SIG-M5 (cell line): ENCODE results near the gene SPEN.
"Not testable (repeated sequence)": the region's sequence is repeated elsewhere in the genome, so short reads cannot be mapped to it uniquely, and the experiment has no call there.

Experiments used
- DNase-seq: peaks from one replicate; lab custom pipeline; 2025; lab: John Stamatoyannopoulos, UW

SPEN gene

DNA sequence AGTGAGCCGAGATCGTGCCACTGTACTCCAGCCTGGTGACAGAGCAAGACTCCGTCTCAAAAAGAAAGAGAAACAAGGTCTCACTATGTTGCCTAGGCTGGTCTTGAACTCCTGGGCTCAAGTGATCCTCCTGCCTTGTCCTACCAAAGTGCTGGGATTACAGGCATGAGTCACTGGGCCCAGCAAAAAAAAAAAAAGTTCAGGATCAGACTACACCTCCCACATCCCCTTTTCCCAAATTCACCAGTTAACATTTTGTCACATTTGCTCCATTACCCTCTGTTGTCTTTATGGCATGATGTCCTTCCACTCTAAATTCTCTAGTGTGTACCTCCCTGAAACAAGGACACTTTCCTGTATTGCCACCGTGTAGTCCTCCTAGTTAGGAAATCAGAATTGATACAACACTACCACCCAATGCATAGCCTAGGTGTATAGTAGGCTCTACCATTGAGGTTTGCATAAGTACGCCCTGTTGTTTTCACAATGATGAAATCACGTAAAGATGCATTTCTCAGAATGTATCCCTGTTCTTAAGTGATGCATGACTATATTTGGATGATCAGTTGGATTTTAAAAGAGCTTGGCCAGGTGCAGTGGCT is 10.7 kb downstream of the SPEN start:
- no peak for DNase-seq

DNA sequence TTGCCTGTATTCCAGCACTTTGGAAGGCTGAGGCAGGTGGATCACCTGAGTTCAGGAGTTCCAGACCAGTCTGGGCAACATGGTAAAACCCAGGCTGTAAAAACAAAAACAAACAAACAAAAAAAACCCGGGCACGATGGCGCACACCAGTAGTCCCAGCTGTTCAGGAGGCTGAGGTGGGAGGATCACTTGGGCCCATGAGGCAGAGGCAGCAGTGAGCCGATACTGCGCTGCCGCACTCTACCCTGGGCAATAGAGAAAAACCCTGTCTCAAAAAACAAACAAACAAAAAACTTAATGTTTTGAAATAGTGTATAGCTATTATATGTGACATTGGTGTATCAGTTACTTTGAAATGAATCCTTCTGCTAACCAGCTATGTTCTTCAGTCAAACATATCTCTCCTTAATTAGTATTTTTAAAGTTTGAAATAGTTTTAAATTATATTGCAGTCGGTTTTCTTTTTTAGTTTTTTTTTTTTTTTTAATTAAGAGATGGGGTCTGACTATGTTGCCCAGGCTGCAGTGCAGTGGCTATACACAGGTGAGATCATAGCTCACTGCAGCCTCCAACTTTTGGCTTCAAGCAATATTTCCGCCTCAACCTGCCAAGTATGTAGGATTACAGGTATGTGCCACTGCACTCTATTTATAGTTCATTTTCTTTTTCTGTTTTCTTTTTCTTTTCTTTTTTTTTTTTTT is 11.3 kb downstream of the SPEN start:
- no peak for DNase-seq

DNA sequence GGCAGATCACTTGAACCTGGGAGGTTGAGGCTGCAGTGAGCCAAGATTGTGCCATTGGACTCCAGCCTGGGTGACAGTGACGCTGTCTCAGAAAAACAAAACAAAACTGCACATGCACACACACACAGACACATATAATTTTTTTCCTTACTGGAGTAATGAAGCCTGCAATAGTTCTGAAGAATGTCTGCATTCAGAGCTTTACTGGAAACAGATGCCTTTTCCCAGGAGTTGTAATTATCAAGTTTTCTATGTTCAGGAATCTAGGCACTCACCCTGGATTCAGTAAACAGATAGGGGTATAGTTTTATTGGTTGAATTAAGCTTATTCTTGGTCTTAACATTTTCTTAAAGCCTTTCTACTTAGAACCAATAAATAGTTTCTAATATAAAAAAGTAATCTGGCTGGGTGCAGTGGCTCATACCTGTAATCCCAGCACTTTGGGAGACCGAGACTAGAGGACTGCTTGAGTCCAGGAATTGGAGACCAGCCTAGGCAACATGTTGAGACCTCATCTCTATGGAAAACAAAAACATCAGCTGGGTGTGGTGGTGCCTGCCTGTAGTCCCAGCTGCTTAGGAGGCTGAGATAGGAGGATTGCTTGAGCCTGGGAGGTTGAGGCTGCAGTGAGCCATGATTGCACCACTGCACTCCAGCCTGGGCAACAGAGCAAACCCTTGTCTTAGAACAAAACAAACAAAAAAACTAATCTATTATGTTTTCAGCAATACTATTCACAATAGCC is 15.8 kb downstream of the SPEN start:
- DNase-seq, result no peak

DNA sequence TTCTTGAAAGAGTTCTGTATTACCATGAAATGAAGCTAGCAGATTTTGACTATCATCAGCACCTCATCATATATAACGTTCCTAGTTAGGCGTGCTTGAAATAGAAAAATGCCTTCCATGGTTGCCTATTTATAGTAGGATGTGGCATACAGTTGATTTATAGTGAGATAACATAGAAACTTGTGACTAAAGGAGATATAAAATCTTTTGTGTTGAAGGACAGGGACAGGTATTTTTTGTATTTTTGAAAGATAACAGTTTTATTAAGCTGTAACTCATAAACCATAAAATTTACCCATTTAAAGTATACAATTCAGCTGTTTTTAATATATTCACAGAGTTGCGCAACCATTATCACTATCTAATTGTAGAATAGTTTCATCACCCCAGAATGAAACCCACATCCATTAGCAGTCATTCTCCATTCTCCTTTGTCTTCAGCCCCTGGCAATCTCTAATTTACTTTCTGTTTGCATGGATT is 19.3 kb downstream of the SPEN start:
- no peak for DNase-seq

DNA sequence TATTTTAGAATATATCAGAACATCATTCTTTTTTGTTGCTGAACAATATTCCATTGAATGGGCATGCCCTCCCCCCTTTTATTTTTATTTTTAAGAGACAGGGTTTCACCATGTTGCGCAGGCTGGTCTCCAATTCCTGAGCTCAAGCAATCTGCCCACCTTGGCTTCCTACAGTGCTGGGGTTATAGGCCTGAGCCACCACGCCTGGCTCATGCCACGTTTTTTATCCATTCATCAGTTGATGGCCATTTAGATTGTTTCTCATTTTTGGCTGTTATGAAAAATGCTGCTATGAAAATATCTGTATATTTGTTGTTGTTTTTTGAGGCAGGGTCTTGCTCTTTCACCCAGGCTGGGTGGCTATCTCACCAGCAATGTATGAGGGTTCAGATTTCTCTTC is 19.8 kb downstream of the SPEN start:
- no peak for DNase-seq

DNA sequence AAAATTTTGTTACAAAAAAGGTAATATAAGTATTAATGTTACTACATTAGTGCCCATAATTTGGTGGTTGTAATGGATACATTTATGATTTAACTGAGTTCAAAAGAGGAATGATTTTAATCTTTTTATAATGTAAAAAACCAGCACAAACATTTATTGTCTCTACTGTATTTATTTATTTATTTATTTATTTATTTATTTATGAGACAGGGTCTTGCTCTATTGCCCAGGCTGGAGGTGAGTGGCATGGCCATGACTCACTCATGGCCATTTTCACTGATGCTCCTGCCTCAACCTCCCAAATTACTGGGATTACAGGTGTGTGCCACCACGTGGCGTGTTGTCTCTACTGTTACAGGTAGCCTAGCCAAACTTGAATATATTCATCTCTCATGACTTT is 21.9 kb downstream of the SPEN start:
- no peak for DNase-seq

DNA sequence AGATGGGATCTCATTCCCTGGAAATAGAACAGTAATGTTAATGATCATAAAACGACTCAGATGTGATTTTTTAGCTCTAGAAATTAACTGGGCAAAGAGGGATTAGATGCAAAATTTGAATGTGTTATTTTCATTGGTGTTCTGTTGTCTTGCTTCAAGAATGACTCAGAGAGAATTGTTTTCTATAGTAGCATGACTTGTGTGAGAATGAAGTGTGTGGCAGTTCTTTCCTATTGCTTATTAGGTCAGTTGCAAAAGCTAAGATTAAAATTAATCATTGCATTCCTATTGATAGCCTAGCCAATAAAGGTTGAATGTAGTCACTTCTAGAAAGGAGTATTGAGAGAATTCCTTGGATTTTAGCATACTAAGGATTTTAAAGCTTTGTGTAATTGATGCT is 22.9 kb downstream of the SPEN start:
- no peak for DNase-seq

DNA sequence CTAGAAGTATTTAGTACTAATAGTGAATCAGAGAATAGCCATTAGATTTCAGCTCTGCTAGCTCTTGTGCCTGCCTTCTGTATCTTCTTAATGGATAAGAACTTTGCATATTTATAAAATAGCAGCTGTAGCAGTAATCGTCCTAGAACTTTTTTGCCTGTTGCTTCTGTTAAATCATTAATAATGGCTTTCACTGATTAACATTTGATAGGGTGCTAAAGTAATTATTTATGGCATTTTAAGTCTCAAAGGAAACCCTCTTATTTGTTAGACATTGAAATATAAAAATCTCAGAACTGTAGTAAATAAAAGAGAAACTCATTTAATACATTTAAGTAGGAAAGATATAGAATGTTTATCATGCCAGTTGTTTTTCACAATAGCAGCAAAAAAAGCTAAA is 27.0 kb downstream of the SPEN start:
- no peak for DNase-seq

DNA sequence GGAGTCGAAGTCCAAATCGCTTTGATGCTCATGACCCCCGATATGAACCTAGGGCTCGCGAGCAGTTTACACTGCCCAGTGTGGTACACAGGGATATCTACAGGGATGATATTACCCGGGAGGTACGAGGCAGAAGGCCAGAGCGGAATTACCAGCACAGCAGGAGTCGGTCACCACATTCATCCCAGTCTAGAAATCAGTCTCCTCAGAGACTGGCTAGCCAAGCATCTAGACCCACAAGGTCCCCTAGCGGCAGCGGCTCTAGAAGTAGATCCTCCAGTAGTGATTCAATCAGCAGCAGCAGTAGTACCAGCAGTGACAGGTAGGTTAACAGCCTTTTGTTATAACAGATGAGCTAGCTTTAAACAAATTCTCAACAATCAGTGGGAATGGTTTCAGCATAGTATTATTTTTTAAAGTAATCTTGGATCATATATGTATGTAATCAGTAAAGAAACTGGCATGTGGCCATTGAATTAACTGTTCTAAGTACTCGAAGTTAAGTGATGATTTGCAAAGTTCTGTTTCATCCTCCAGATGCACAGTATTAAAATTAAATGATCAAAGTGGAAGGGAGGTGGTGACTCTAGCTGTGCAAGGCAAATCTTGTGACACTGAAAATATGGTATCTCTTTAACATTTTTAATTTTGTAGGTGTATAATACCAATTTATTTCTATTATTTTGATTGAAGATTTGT is 29.0 kb downstream of the SPEN start:
- DNase-seq, result no peak

DNA sequence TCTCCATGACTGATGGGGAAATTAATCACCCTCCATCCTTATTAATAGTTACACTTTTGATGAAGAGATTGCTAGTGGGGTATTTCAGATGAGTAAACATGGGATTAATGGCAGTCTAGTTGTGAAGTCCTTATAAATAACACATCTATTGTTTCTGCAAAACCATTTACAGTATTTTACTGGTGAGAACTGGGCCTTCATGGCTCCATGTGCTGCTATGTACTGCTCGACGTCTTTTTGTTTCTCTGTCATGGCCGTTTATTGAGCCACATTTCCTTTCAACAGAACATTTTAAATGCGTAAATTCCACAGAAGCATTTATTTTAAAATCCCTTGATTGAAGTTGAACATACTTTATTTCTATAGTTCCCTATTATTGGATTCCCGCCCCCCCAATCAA is 34.5 kb downstream of the SPEN start:
- DNase-seq, result no peak

DNA sequence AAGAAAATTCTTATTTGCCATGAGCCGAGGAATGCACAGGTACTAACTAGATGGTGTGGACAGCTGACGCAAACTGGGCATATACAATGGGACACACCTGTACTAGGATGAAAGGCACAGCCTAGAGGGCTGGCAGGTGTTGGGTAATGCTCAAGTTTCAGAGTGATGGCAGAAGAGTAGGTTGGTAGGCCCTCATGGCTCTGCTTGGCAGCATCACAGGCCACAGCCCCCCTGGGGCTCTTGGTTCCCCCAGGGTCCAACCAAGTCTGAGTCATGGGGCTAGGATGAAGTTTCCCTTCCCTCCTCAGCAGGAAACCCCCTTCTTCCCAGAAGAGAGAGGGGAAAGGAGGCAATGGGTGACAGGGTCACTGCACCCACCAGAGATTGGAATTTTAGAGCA is 35.2 kb downstream of the SPEN start:
- no peak for DNase-seq

DNA sequence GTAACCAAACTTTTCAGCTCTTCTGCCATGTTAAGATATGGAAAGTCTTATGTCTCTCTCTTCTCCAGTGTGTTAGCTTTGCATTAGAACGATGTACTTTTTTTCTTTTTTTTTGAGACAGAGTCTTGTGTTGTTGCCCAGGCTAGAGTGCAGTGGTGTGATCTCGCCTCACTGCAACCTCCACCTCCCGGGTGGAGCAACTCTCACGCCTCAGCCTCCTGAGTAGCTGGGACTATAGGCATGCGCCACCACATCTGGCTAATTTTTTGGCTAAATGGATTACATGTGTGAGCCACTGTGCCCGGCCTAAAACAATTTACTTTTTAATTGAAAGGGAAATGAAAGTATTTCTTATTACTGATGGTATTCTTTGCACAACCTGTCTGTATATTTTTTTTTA is 35.8 kb downstream of the SPEN start:
- no peak for DNase-seq

DNA sequence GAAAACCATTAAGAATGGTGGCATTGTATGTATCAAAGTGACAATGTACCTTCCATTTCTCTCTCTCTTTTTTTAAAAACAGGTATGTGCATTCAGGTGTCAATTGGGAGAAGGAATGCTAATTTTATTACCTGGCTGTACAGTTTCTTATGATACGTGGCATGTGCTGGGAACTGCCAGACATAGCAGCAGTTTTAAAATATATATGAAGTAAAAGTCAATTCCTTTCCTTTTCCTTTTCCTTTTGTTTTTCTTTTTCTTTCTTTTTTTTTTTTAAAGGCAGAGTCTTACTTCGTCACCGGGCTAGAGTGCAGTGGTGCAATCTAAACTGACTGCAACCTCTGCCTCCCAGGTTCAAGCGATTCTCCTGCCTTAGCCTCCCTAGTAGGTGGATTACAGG is 37.0 kb downstream of the SPEN start:
- no peak for DNase-seq

DNA sequence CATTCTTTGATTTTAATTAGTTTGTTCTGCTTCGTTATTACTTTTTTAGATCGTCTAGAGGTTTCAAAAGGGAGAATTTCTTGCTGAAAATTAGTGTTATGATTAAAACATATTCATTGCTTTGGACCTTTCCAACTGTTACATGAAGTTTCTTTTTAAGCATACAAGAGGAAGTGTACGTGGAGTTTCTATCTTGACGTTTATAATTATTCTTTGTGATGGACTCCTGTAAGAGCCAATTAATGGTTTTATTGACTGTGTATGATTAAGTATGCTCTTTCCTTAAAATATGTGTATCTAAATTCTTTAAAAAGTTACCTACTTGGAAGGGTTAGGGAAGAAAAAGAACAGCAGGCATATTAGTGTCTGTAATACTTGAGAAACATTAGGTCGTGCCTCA is 37.8 kb downstream of the SPEN start:
- DNase-seq, result no peak

DNA sequence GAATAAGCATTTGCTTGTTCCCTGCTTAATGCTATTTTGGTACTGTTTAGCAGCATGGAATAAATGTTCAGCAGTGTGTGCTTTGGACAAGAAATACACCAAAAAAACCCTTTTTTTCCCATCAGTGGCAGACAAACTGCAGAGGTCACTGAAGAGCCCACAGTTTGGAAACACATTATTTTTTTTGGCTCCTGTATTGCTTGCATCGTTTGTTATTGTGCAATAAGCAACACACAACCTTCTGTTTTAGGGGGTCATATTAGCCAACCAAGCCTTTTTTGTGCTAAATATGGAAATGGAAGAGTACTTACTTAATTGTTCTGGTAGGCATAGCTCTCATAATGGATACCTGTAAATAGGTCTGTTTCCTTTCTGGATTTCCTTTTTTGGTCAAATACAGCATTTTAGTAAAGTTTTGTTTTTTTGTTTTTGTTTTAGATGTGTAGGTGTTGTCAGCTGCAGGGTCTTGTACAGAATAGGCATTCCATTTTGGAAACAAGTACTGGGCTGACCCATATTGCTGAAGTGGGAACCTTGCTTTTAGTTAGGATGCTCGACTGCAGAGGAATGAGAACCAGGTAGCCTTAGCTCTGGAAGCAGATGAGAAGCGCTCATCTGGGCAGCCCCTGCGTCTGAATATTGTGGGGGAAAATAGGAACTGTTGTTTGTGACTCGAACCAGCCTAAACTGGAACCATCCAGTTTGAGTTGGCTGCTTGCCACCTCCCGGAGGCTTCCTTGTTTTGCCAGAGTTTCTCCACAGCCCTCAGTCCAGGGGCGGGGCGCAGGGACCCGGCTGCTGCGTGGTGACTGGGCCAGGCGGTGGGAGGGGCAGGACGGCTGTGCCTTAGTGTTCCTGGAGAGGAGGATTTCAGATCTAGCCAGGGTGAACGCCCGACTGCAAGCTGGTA is 38.4 kb downstream of the SPEN start:
- peak; percentile 80 for DNase-seq

DNA sequence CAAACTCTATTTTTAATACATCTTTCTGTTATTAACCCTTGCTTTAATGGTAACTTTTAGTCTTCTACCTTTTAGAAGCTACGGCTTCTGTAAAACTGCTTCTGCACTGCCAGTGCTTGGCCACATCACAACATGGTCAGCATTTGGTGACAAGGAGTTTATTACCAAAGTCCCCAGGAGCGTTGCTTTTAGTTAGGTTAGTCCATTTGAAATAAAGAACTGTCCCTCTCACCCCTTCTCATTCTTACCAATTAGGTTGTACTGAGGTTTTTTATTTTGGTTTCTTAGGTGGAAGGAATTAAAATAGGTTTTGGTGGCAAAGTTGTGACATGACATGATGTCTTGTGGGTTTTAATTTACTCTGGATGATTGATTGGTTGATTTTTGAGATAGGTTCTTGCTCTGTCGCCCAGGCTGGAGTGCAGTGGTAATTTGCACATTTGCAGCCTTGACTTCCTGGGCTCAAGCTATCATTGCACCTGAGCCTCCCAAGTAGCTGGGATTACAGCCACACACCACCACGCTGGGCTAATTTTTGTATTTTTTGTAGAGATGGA is 39.2 kb downstream of the SPEN start:
- DNase-seq, result no peak

DNA sequence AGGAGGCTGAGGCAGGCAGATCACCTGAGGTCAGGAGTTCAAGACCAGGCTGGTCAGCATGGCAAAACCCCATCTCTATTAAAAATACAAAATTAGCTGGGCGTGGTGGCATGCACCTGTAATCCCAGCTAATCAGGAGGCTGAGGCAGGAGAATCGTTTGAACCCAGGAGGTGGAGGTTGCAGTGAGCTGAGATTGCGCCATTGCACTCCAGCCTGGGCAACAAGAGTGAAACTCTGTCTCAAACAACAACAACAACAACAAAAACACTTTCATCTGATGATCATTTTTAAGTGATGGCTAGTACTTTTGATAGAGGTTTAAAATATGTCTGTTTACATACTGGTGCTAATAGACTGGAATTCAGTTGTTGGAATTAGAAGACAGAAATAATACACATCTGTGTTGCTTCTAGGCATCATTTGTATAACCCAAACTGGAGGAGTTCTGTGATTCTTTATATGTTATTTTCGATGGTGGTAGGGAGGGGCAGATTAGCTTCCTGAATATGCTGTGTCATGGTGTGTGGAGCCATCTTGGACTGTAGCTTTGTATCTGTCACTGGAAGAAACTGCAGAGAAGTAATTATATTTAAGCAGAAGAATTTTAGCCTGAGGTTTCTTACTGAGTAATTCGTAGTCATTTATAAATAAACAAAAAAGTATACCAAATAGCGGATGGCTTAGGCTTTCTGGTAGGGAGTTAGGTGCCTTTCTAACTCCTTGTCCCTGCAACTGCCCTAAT is 45.5 kb downstream of the SPEN start:
- not testable (repeated sequence) for DNase-seq

DNA sequence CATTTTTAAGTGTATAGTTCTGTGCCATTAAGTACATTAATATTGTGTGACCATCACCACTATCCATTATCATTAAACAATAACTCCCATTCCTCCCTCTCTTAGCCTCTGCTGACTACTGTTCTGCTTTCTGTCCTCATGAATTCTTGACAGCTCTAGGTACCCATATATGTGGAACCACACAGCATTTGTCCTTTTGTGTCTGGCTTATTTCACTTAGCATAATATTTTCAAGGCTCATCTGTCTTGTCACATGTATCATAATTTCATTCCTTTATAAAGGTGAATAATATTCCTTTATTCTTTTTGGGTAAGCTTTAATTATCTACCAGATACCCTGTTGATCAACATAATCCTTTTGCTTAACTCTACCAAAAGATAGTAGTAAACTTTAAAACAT is 47.7 kb downstream of the SPEN start:
- DNase-seq, result no peak

DNA sequence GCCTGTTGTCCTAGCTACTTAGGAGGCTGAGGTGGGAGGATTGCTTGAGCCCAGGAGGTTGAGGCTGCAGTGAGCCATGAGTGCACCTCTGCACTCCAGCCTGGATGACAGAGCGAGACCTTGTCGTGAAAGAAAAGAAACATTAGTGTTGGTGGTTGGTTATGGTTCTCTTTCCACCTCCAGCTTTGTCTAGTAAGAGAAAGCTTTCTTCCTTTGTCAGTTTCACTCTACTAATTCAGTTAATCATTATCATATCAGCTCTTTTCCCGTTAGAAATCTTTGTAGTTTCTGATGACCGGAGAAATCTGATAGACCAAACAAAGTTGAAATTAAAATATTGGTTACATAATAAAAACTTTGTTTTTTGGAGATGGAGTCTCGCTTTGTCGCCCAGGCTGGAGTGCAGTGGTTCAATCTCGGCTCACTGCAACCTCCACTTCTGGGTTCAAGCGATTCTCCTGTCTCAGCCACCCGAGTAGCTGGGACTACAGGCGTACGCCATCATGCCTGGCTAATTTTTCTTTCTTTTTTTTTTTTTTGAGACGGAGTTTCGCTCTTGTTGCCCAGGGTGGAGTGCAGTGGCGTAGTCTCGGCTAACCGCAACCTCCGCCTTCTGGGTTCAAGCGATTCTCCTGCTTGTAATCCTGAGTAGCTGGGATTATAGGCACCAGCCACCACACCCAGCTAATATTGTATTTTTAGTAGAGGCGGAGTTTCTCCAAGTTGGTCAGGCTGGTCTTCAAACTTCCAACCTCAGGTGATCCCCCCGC is 49.5 kb downstream of the SPEN start:
- DNase-seq, result not testable (repeated sequence)

DNA sequence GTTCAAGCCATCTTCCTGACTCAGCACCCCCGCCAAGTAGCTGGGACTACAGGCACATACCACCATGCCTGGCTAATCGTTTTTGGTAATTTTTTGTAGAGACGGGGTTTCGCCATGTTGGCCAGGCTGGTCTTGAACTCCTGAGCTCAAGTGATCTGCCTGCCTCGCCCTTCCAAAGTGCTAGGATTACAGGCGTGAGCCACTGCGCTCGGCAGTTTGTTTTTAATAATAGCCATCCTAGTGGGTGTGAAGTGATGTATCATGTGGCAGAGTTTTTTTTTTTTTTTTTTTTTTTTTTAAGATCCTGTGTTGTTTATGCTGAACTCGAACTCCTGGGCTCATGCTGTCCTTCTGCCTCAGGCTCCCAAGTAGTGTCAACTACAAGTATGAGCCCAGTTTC is 51.8 kb downstream of the SPEN start:
- DNase-seq, result no peak
